Right atrium auricular region (tissue), 2 donors: ENCODE measurements around the gene CORO7. TPM values are rescaled to one million over a fixed set of nuclear protein-coding genes. Genes with fewer than 3 reads are reported as not detected.
A peak's percentile ranks its signal among the peaks of the same experiment; 100 is the strongest.

Source experiments
- DNase-seq: peaks from one replicate; pipeline ENCODE4 v3.0.0-alpha.2; 2019; ENCODE audit warnings: low spot score
- H3K27ac ChIP-seq, 2 donors: fragments of 200-600 bp; sonication (generic); 1 replicate in 1 of 2; 2 replicates in 1 of 2; pipeline ENCODE4 v1.5.1; 2016 to 2019
- H3K27me3 ChIP-seq, 2 donors: fragments of 200-600 bp; sonication (generic); one replicate each; pipeline versions ENCODE4 v1.5.1 to v1.6.0; 2017 to 2019
- H3K36me3 ChIP-seq: fragments of 200-600 bp; sonication (generic); one replicate; pipeline ENCODE4 v1.5.1; 2016
- H3K4me1 ChIP-seq, 2 donors: fragments of 200-600 bp; sonication (generic); one replicate each; pipeline versions ENCODE4 v1.5.1 to v1.6.0; 2017 to 2019
- H3K4me3 ChIP-seq, 2 donors: fragments of 200-600 bp; sonication (generic); 1 replicate in 1 of 2; 2 replicates in 1 of 2; pipeline ENCODE4 v1.5.1; 2017 to 2019; ENCODE audit warnings: mild to moderate bottlenecking in 1 of 2, moderate library complexity in 1 of 2
- H3K9me3 ChIP-seq, 2 donors: fragments of 200-600 bp; sonication (generic); one replicate each; pipeline ENCODE4 v1.5.1; 2019
- total RNA-seq, 2 donors: library from RNA; depleted of rRNA; stranded (reverse); fragments of >200 nt; gene quantifications; one replicate each; pipeline ENCODE4 v1.1.0, GENCODE V29; 2016
- TF ChIP-seq, protein P1 (sequence below), 2 donors: fragments of 200-600 bp; sonication (generic); IDR thresholded peaks; one replicate each; pipeline ENCODE4 v1.5.1; 2019; ENCODE audit warnings: antibody characterized with exemption in 2 of 2

The CORO7 gene
- total RNA-seq, 2 donors from 2014 or later, result 10.3 TPM

DNA sequence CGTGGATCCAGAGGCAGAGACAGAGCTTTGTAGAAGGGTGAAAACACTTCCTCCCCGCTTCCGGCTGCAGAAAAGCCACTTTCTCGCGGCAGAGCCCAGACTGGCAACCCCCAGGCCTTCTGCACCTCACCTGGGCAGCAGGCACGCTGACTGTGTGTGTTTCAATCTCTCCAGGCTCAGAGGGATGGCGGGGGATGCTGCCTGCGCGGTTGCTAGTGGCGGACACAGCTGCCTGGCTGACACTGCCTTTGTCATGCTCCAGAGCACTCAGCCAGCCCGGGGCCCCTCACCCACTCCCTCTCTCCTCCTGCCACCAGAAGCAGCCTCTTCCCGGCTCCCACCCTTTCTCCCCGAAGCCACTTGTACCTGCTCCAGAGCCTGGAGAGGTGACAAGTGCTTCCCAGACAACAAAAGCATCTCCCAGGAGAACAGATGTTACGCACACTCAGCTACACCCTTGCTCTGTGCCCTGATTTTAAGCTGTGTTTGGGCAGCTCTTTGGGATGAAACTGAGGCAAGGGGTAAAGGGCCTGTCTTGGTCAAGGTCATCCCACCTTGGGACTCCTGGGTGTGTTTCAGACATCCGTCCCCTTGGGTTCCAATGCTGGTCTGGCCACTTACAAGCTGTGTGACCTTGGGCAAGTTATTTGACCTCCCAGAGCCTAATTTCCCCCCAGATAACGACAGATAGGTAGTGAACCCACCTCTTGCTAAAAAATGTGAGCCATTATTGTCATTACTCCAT is 109.8 kb downstream of the CORO7 start:
- Histone ChIP-seq H3K9me3 (no peaks in the 10 kb centered on the region), H3K4me1 (peaks cover 0 to 27% of the 10 kb centered on the region in 2 donors), H3K27me3 (no peaks in the 10 kb centered on the region), H3K36me3 (no peaks in the 10 kb centered on the region), H3K4me3 (peak overlapping the region; percentile 50 to 57), H3K27ac (peak overlapping the region; percentile 78 to 91)
- TF ChIP-seq, protein P1, sequence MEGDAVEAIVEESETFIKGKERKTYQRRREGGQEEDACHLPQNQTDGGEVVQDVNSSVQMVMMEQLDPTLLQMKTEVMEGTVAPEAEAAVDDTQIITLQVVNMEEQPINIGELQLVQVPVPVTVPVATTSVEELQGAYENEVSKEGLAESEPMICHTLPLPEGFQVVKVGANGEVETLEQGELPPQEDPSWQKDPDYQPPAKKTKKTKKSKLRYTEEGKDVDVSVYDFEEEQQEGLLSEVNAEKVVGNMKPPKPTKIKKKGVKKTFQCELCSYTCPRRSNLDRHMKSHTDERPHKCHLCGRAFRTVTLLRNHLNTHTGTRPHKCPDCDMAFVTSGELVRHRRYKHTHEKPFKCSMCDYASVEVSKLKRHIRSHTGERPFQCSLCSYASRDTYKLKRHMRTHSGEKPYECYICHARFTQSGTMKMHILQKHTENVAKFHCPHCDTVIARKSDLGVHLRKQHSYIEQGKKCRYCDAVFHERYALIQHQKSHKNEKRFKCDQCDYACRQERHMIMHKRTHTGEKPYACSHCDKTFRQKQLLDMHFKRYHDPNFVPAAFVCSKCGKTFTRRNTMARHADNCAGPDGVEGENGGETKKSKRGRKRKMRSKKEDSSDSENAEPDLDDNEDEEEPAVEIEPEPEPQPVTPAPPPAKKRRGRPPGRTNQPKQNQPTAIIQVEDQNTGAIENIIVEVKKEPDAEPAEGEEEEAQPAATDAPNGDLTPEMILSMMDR (IDR thresholded peaks at IDR 0.05), result no peak
- no peak for DNase-seq

Other genes starting within 250 kb of the CORO7 start
- 100 to 1,000 TPM; 295 to 466 TPM for gene SRL, start 174.5 kb downstream of the CORO7 start, total RNA-seq
- 1 to 10 TPM; 2.0 to 2.9 TPM for gene TFAP4, start 143.6 kb downstream of the CORO7 start, total RNA-seq
- 10 to 100 TPM; 10.3 to 16.0 TPM for gene GLIS2, start 100.5 kb downstream of the CORO7 start, total RNA-seq
- 10 to 100 TPM; 54.6 to 85.7 TPM for gene PAM16, start 65.3 kb downstream of the CORO7 start, total RNA-seq
- gene VASN, start 44.7 kb downstream of the CORO7 start, total RNA-seq, result 10 to 100 TPM; 17.9 to 39.0 TPM
- gene DNAJA3, start 9.3 kb upstream of the CORO7 start, total RNA-seq, result 10 to 100 TPM; 47.6 to 50.5 TPM
- gene NMRAL1, start 58.0 kb upstream of the CORO7 start, total RNA-seq, result 10 to 100 TPM; 18.7 to 36.3 TPM
- 100 to 1,000 TPM in 1 of 2 donors, 10 to 100 TPM in 1; 98.7 to 101 TPM for gene HMOX2, start 59.8 kb upstream of the CORO7 start, total RNA-seq
- 10 to 100 TPM; 29.6 to 42.9 TPM for gene CDIP1, start 122.2 kb upstream of the CORO7 start, total RNA-seq
- under 1 TPM in 1 of 2 donors, not detected in 1; 0.24 TPM for gene C16orf96, start 139.7 kb upstream of the CORO7 start, total RNA-seq
- 10 to 100 TPM; 10.8 to 12.2 TPM for gene UBALD1, start 198.3 kb upstream of the CORO7 start, total RNA-seq
- 10 to 100 TPM; 35.6 to 47.4 TPM for gene MGRN1, start 208.2 kb upstream of the CORO7 start, total RNA-seq